ENCODE measurements around the gene YPEL2.

DNA sequence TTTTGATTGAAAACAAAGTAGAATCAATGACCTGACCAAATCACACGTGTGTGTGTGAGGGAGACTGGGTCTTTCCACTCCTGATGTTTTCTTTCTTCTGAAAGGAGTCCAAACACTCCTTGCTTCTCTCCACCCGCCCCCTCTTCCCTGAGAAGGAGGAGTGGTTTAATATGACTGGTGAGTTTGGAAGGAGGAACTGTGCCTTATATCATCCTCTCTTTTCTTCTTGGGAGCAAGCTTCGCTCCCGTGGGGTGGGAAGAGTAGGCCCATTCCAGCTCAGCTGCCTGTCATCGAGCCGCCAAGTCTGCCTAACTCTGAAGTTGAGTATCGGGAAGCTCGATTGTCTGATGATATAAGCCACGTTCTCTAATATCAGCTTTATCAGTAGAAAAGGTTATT, 96.5 kb downstream of the YPEL2 start:
- TF ChIP-seq POLR2AphosphoS5 (IDR thresholded peaks at IDR 0.05; ENCODE audit: insufficient read depth, low read depth, low read length) (no peak), CTCF (IDR thresholded peaks at IDR 0.05; ENCODE audit: extremely low read depth in 1 of 2, insufficient read depth in 1 of 2, low read depth in 1 of 2, low read length in 2 of 2) (no peak)
